Aorta (tissue), 5 donors: ENCODE measurements around the gene RNF145. TPM values are rescaled to one million over a fixed set of nuclear protein-coding genes. Genes with fewer than 3 reads are reported as not detected.

Experiments
- ATAC-seq: fragments of 200-7000 bp; cut with Tn5 transposase; one replicate; pipeline ENCODE4 v1.9.1; 2022; ENCODE audit warnings: moderate library complexity; ENCODE audit not compliant: low FRiP score
- DNase-seq, 2 donors: peaks; one replicate each; pipeline ENCODE4 v3.0.0-alpha.2; 2020
- H3K27ac ChIP-seq, 2 donors: one replicate each; pipeline ENCODE4 v1.5.1; 2013; ENCODE audit warnings: low read length in 2 of 2, mild to moderate bottlenecking in 2 of 2, moderate library complexity in 2 of 2, control low read depth in 1 of 2, inconsistent platforms in 1 of 2, low read depth in 1 of 2
- H3K27me3 ChIP-seq, 2 donors: one replicate each; pipeline ENCODE4 v1.6.1; 2013; ENCODE audit warnings: control low read depth in 1 of 2, low read length in 1 of 2, mild to moderate bottlenecking in 1 of 2, moderate library complexity in 1 of 2; ENCODE audit not compliant: insufficient read depth in 2 of 2, control insufficient read depth in 1 of 2
- H3K36me3 ChIP-seq, 2 donors: one replicate each; pipeline ENCODE4 v1.6.1; 2013; ENCODE audit warnings: control low read depth in 1 of 2, low read length in 1 of 2, mild to moderate bottlenecking in 1 of 2; ENCODE audit not compliant: insufficient read depth in 2 of 2, control insufficient read depth in 1 of 2
- H3K4me1 ChIP-seq, 2 donors: one replicate each; pipeline ENCODE4 v1.6.1; 2013; ENCODE audit warnings: low read length in 2 of 2, control low read depth in 1 of 2, mild to moderate bottlenecking in 1 of 2, moderate library complexity in 1 of 2; ENCODE audit not compliant: insufficient read depth in 2 of 2, control insufficient read depth in 1 of 2
- H3K4me3 ChIP-seq, 2 donors: one replicate each; pipeline ENCODE4 v1.5.1; 2013; ENCODE audit warnings: low read length in 2 of 2, control low read depth in 1 of 2, mild to moderate bottlenecking in 1 of 2
- H3K9me3 ChIP-seq: one replicate; pipeline ENCODE4 v1.6.1; 2013; ENCODE audit warnings: mild to moderate bottlenecking, low read length; ENCODE audit not compliant: control insufficient read depth
- WGBS, 2 donors: extraction: QIAGEN DNeasy Blood & Tissue Kit; methylation state at CpG; one replicate each; pipeline ENCODE4 v1.1.7; 2013; 5-methylcytosine and 5-hydroxymethylcytosine counted together
- intact Hi-C, 2 donors: fragments of 100-400 bp; cut with DNase I; formaldehyde crosslinking; loops; one replicate each; pipeline versions ENCODE4 v1.14.2 to v1.15.0; 2022
- polyA plus RNA-seq, 2 donors: library from polyadenylated mRNA; stranded (reverse); fragments of 200-250 nt; gene quantifications; one replicate each; pipeline ENCODE4 v1.2.3, GENCODE V29; 2013
- total RNA-seq, 2 donors: library from RNA; stranded (reverse); fragmentation: NEBNext Ultra II Directional; extraction: Animal tissue kit (Norgen Biotek cat#: 25700); gene quantifications; one replicate each; pipeline ENCODE4 v1.2.1, GENCODE V29; 2021
- donor health status: healthy with polysubstance abuse.
- donor health status: Bipolar disorder and iron deficiency.
- donor health status: DM: no; HTN: no; CAD: no.
- donor health status: DM: no; HTN: no; CAD: no.
- donor health status: DM: yes; HTN: yes; CAD: no.

Gene RNF145
- total and polyA plus RNA-seq, 4 donors = 17.9 to 67.8 (median 44.5) TPM

DNA sequence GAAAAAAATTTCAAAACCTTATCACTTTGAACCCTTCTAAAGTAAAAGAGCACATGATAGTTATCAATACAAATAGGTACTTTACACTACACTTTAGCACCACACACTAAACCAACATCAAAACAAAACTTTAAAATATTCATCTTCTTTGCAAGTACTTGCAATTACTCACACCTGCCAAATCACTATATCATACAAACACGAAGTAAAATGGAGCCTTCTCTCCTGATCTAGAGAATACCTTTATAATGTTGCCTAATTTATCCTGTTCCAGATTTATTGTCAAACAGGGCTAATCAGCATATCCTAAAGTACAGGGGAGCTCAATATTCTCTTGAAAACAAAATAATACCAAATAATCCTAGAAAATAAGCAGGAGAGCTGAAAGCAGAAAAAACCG lies 3.0 kb downstream of the RNF145 start:
- Histone ChIP-seq H3K27ac (no peak overlapping the region), H3K4me3 (no peak overlapping the region), H3K9me3 (no peaks in the 10 kb centered on the region), H3K27me3 (no peaks in the 10 kb centered on the region), H3K4me1 (peaks cover 0 to 3% of the 10 kb centered on the region in 2 donors), H3K36me3 (no peaks in the 10 kb centered on the region)
- whole genome bisulfite sequencing, 2 donors = 61 to 64% methylated on average over 2 of the region's 2 CpGs
- no peak for DNase-seq
- no peak for ATAC-seq
- intact Hi-C loops = loop anchor here (5.0 kb wide), 1 partner anchor 56 kb away; the partner anchor contains the start of gene UBLCP1 (in 2 of the 2)

DNA sequence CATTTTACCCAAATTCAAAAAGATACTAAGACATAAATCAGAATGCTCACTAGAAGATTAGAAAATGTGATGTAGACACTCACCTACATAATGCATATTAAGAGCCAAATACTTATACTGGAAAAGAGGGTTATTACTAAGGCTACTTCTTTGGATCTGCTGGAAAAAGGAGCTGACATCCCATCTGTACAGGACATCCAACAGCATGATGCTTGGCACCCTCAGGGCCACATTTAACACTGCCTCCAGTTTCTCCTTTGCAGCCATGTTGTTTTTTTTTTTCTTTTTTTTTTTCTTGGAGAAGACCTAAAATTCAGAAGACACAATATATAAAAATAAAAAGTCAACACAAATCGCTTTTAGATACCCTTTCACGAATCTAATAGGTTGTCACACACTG lies 6.0 kb downstream of the RNF145 start:
- intact Hi-C loops = no loop called here
- no peaks in the 10 kb centered on the region for H3K9me3 ChIP-seq
- H3K4me3 ChIP-seq = no peak overlapping the region
- no peak for DNase-seq
- ATAC-seq = no peak
- no peaks in the 10 kb centered on the region for H3K27me3 ChIP-seq
- peaks cover 2 to 3% of the 10 kb centered on the region in 2 donors for H3K4me1 ChIP-seq
- no peaks in the 10 kb centered on the region for H3K36me3 ChIP-seq
- H3K27ac ChIP-seq = no peak overlapping the region
- 52 to 59% methylated on average over 2 of the region's 2 CpGs for WGBS, 2 donors

DNA sequence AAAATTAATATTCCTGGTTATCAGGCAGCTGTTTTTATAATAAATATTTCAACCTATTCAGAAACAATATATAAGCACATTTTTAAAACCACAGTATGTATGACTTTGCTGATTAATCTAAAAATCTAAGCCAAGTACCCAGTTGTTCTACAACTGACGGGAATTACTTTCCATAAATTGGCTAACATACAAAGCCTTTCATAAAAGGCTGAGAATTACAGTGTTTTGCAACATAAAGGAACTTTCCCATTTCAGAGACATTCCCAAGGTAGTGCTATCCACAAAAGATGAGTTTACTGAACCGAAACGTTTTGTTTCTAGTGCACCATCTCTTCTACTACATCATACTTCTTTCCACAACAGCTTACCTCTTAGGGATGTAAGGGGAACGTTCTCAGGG lies 7.2 kb downstream of the RNF145 start:
- H3K4me1 ChIP-seq = peaks cover 2 to 3% of the 10 kb centered on the region in 2 donors
- ATAC-seq (no peak), DNase-seq (no peak)
- H3K36me3 ChIP-seq = no peaks in the 10 kb centered on the region
- no peak overlapping the region for H3K4me3 ChIP-seq
- 65 to 68% methylated on average over 4 of the region's 4 CpGs for WGBS, 2 donors
- intact Hi-C loops = no loop called here
- H3K9me3 ChIP-seq = no peaks in the 10 kb centered on the region
- H3K27me3 ChIP-seq = no peaks in the 10 kb centered on the region
- no peak overlapping the region for H3K27ac ChIP-seq

DNA sequence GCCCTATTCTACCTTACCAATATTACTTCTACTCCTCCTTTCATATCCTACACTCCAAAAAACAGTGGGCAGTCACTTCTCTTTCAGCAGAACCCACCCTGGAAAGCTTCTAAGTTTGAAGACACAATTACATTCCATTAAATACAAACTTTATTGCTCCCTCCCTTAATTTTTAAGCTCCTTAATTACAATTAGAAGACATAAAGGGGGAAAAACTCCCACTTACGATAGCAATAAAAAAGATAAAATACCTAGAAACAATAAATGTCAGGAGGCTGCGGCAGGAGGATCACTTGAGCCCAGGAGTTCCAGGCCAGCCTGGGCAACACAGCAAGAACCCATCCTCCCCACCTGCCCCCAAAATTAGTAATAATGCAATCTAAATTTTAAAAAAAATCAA lies 9.6 kb downstream of the RNF145 start:
- 96 to 97% methylated on average over 2 of the region's 2 CpGs for WGBS, 2 donors
- Histone ChIP-seq H3K9me3 (no peaks in the 10 kb centered on the region), H3K4me3 (no peak overlapping the region), H3K36me3 (no peaks in the 10 kb centered on the region), H3K27ac (no peak overlapping the region), H3K4me1 (peaks cover 2 to 3% of the 10 kb centered on the region in 2 donors), H3K27me3 (no peaks in the 10 kb centered on the region)
- ATAC-seq = no peak
- DNase-seq = no peak
- intact Hi-C loops = no loop called here

DNA sequence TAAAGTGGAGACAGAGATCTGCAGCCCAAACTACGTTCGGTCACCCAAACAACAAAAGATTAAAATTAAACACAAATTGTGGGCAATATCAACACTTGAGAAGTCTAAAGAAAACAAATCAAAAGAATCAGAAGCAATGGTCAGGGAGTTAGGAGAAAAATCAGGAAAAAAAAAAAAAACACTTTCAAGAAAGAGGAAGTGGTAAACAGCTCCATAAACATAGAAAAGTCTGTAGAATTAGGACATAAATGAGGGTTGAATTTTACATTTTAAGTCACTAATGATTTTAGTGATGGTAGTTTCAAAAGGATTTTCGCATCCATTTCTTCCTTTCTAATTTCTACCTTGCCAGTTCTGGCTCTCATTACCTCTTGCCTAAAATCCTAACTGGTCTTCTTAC lies 10.1 kb downstream of the RNF145 start:
- H3K27ac ChIP-seq = no peak overlapping the region
- ATAC-seq (no peak), DNase-seq (no peak)
- no peaks in the 10 kb centered on the region for H3K27me3 ChIP-seq
- intact Hi-C loops = no loop called here
- H3K36me3 ChIP-seq = no peaks in the 10 kb centered on the region
- 87 to 91% methylated on average over 3 of the region's 3 CpGs for WGBS, 2 donors
- H3K9me3 ChIP-seq = no peaks in the 10 kb centered on the region
- H3K4me1 ChIP-seq = peaks cover 2 to 3% of the 10 kb centered on the region in 2 donors
- no peak overlapping the region for H3K4me3 ChIP-seq

DNA sequence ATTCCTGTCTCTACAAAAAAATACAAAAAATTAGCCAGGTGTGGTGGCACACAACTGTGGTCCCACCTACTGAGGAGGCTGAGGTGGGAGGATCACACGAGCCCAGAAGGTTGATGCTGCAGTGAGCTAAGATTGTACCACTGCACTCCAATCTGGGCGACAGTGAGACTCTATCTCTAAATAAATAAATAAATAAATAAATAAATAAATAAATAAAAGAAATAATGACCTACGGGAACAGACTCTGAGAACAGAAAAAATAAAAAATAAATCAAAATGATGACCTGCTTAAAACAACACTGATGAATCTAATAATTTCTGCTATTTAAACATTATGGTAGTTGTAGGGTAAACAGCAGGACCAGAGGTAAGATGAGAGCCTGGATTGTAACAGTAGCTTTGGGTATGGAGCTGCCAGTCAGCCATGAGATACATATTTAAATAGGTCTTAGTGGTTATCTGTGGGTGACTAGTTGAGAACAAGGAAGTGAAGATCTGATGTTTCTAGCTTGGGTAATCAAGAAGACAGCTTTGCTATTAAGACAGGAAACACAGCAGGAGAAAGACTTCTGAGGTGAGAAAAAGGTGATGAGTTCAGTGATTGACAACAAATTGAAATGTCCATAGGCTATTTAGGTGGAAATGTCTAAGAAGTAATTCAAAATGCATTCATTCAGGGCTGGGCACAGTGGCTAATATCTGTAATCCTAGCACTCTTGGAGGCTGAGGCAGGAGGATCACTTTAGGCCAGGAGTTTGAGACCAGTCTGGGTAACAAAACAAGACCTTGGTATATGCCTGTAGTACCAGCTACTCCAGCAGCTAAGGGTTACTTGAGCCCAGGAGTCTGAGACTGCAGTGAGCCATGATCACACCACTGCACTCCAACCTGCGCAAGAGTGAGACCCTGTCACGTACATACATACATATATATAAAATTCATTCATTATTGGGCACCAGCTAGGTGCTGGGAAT lies 11.0 kb downstream of the RNF145 start:
- DNase-seq (no peak), ATAC-seq (no peak)
- Histone ChIP-seq H3K9me3 (no peaks in the 10 kb centered on the region), H3K4me3 (no peak overlapping the region), H3K36me3 (no peaks in the 10 kb centered on the region), H3K27me3 (no peaks in the 10 kb centered on the region), H3K27ac (no peak overlapping the region), H3K4me1 (peaks cover 2 to 3% of the 10 kb centered on the region in 2 donors)
- 96 to 97% methylated on average over 5 of the region's 5 CpGs for WGBS, 2 donors
- intact Hi-C loops = no loop called here

DNA sequence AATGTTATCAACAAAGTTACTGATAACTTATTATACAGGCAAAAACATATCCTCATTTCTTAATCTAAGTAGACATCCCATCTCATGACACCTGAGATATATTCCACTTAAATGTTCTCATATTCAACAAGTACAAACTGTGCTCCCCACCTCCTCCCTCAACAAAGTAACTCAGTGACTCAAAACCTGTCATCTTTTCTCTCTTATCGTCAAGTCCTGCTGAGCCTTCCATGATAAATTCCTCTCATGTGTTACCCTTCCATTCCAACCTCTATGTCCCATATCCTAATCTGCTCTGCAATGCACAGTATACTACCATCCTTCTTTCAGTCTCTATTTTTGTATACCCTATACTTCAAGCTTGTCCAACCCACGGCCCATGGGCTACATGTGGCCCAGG lies 13.6 kb downstream of the RNF145 start:
- intact Hi-C loops = no loop called here
- Histone ChIP-seq H3K27ac (no peak overlapping the region), H3K4me3 (no peak overlapping the region), H3K4me1 (no peaks in the 10 kb centered on the region), H3K27me3 (no peaks in the 10 kb centered on the region), H3K36me3 (no peaks in the 10 kb centered on the region), H3K9me3 (no peaks in the 10 kb centered on the region)
- DNase-seq (no peak), ATAC-seq (no peak)
- WGBS, 2 donors = 89 to 90% methylated on average over 2 of the region's 2 CpGs

DNA sequence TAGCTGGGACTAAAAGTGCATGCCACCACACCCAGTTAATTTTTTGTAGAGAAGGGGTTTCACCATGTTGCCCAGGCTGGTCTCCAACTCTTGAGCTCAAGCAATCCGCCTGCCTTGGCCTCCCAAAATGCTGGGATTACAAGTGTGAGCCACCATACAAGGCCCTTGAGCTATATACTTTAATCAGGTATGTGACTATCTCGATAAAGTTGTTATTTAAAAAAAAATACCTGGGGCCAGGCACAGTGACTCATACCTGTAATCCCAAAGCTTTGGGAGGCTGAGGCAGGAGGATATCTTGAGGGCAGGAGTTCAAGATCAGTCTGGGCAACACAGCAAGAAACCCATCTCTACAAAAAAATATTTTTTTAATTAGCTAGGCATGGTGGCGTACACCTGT lies 19.2 kb downstream of the RNF145 start:
- DNase-seq = no peak
- Histone ChIP-seq H3K27ac (no peak overlapping the region), H3K4me1 (no peaks in the 10 kb centered on the region), H3K4me3 (no peak overlapping the region), H3K9me3 (no peaks in the 10 kb centered on the region), H3K36me3 (no peaks in the 10 kb centered on the region), H3K27me3 (no peaks in the 10 kb centered on the region)
- WGBS, 2 donors = 98 to 99% methylated on average over 3 of the region's 3 CpGs
- intact Hi-C loops = no loop called here
- no peak for ATAC-seq

DNA sequence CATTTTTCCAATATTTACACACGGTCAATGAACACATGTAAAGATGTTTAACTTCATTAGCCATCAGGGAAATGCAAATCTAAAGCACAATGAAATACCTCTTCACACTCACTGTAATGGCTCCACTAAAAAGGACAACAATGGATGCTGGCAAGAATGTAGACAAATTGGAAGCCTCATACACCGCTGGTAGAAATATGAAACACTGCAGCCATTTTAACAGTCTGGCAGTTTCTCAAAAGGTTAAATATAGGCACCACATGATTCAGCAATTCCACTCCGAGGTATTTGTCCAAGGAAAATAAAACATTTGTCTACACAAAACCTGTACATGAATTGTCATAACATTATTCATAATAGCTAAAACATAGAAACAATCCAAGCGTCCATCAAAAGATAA lies 20.0 kb downstream of the RNF145 start:
- intact Hi-C loops = no loop called here
- no peak overlapping the region for H3K4me3 ChIP-seq
- no peaks in the 10 kb centered on the region for H3K9me3 ChIP-seq
- DNase-seq (no peak), ATAC-seq (no peak)
- H3K4me1 ChIP-seq = no peaks in the 10 kb centered on the region
- no peak overlapping the region for H3K27ac ChIP-seq
- H3K36me3 ChIP-seq = no peaks in the 10 kb centered on the region
- WGBS, 2 donors = 26 to 30% methylated on average over 4 of the region's 4 CpGs
- no peaks in the 10 kb centered on the region for H3K27me3 ChIP-seq
